ACC112 (cell line): ENCODE measurements around the gene KRT82.
"Not testable (repeated sequence)": the region's sequence is repeated elsewhere in the genome, so short reads cannot be mapped to it uniquely, and the experiment has no call there.

ENCODE experiments used
- H2AFZ ChIP-seq: fragments of 200-600 bp; sonication (generic); one replicate; pipeline ENCODE4 v1.6.0; 2017; ENCODE audit warnings: antibody characterized with exemption, low read length; ENCODE audit not compliant: unreplicated experiment
- H3K27ac ChIP-seq: fragments of 200-600 bp; sonication (generic); 2 replicates; pipeline ENCODE4 v1.5.1; 2014; ENCODE audit warnings: low read depth, mild to moderate bottlenecking, antibody characterized with exemption, low read length, moderate library complexity
- H3K27me3 ChIP-seq: fragments of 200-600 bp; sonication (generic); 2 replicates; pipeline ENCODE4 v1.6.1; 2014; ENCODE audit warnings: mild to moderate bottlenecking, antibody characterized with exemption, low read length, moderate library complexity, mixed read lengths; ENCODE audit not compliant: insufficient read depth
- H3K36me3 ChIP-seq: fragments of 200-600 bp; sonication (generic); 2 replicates; pipeline ENCODE4 v1.6.1; 2016; ENCODE audit warnings: mild to moderate bottlenecking, antibody characterized with exemption, low read length, moderate library complexity, mixed read lengths; ENCODE audit not compliant: insufficient read depth
- H3K4me1 ChIP-seq: fragments of 200-600 bp; sonication (generic); one replicate; pipeline ENCODE4 v1.6.1; 2016; ENCODE audit warnings: low read length, mixed read lengths; ENCODE audit not compliant: insufficient read depth, unreplicated experiment, control insufficient read depth
- H3K4me3 ChIP-seq: fragments of 200-600 bp; sonication (generic); 2 replicates; pipeline ENCODE4 v1.5.1; 2014; ENCODE audit warnings: mild to moderate bottlenecking, low read depth, low read length
- H3K79me2 ChIP-seq: fragments of 200-600 bp; sonication (generic); one replicate; pipeline ENCODE4 v1.6.0; 2016; ENCODE audit warnings: low read length; ENCODE audit not compliant: control insufficient read depth, unreplicated experiment, insufficient read depth

The KRT82 gene

GRCh38 chr12:52405922-52406385 lies at the start of gene KRT82:
TSS of gene KRT82 (minus strand) at chr12:52406335. CDS start at chr12:52406277, 58 bp downstream.
- Histone ChIP-seq H2AFZ (no peak within 1 kb of the TSS), H3K4me1 (no peaks in the 10 kb centered on the region), H3K79me2 (no peaks in the 10 kb centered on the region), H3K4me3 (no peak within 1 kb of the TSS), H3K36me3 (no peaks in the 10 kb centered on the region), H3K27me3 (no peaks in the 10 kb centered on the region), H3K27ac (no peak within 1 kb of the TSS)

- Histone ChIP-seq H3K27ac (peak overlapping the region; percentile 6; the same call in 1 of the 2 replicates), H2AFZ (no peak overlapping the region), H3K36me3 (no peaks in the 10 kb centered on the region), H3K79me2 (no peaks in the 10 kb centered on the region), H3K4me1 (peaks cover 13% of the 10 kb centered on the region), H3K4me3 (no peak overlapping the region), H3K27me3 (no peaks in the 10 kb centered on the region)
Observed at GRCh38 chr12:52455821-52456220, 49.7 kb upstream of the KRT82 start.

- peaks cover 13% of the 10 kb centered on the region for H3K4me1 ChIP-seq
- no peaks in the 10 kb centered on the region for H3K36me3 ChIP-seq
- H3K79me2 ChIP-seq = no peaks in the 10 kb centered on the region
- no peak overlapping the region for H2AFZ ChIP-seq
- H3K27ac ChIP-seq = no peak overlapping the region
- H3K27me3 ChIP-seq = no peaks in the 10 kb centered on the region
- H3K4me3 ChIP-seq = no peak overlapping the region
Observed at GRCh38 chr12:52454411-52455201, 48.5 kb upstream of the KRT82 start.

- Histone ChIP-seq H3K4me3 (no peak within 1 kb of the TSS), H2AFZ (no peak within 1 kb of the TSS), H3K4me1 (peaks cover 13% of the 10 kb centered on the region), H3K36me3 (no peaks in the 10 kb centered on the region), H3K79me2 (no peaks in the 10 kb centered on the region), H3K27ac (no peak within 1 kb of the TSS), H3K27me3 (no peaks in the 10 kb centered on the region)
Observed at GRCh38 chr12:52452101-52452500, 46.0 kb upstream of the KRT82 start, which contains the start of gene KRT6B. TSS of gene KRT6B (minus strand) at chr12:52452146. CDS start at chr12:52452078, 68 bp downstream.

DNA sequence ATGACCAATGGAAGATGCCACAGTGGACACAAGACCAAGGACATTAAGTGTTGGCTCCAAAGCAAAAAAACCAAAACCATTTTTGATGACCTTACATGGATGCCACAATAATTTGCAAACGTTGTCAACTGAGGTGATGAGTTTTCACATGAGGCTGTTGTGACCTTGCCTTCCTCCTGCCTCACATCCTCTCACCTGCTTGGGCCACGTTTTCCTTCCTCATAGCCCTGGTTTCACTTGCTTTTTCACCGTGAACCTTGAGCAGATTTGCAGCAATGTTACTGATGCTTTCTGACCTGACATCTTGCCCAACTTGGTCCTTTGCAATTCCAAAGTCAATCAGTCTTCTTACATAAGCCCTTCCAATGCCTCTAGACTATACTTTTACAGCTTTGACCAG lies 42.1 kb upstream of the KRT82 start:
- Histone ChIP-seq H3K36me3 (no peaks in the 10 kb centered on the region), H3K27ac (no peak overlapping the region), H3K4me1 (peaks cover 4% of the 10 kb centered on the region), H2AFZ (no peak overlapping the region), H3K27me3 (no peaks in the 10 kb centered on the region), H3K4me3 (no peak overlapping the region), H3K79me2 (no peaks in the 10 kb centered on the region)

- H3K27ac ChIP-seq, H2AFZ ChIP-seq, H3K4me3 ChIP-seq, H3K27me3 ChIP-seq, H3K79me2 ChIP-seq, H3K36me3 ChIP-seq: not testable (repeated sequence)
- H3K4me1 ChIP-seq = peaks cover 14% of the 10 kb centered on the region
Observed at GRCh38 chr12:52447196-52447595, 41.1 kb upstream of the KRT82 start.

DNA sequence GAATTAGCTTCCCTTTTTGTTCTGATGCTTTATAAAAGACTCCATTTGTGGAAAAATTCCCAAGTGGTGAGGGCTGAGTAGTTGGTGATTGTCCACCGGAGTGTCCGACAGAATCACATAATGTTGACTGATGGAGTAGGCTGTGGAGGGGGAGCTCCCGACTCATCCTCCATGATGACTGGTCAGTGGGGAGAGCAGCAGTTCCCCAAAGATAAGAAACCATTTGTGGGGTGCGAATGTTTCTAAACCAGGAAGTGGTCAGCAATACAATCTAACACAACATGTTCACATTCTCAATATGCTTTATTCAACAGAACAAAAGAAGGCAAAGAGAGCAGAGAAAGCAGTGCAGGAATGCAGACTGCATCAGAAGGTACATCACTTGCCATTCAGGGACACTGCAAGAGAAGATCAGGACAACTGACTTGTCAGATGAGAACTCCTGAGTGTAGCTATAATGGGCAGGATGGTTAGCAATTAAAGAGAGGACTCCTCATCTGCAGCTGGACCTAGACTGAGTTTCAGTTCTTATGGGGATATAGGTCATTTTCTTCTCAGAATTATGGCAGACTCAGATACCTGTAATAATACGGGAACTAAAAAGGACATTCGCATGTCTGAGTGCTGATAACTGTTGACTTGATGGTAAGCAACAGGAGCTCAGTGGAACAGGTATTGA lies 40.4 kb upstream of the KRT82 start:
- H3K79me2 ChIP-seq = no peaks in the 10 kb centered on the region
- H3K4me1 ChIP-seq = peaks cover 20% of the 10 kb centered on the region
- H3K27me3 ChIP-seq = no peaks in the 10 kb centered on the region
- H3K4me3 ChIP-seq = no peak overlapping the region
- no peaks in the 10 kb centered on the region for H3K36me3 ChIP-seq
- H2AFZ ChIP-seq = no peak overlapping the region
- no peak overlapping the region for H3K27ac ChIP-seq

GRCh38 chr12:52445876-52446275 lies 39.7 kb upstream of the KRT82 start:
- H3K27ac ChIP-seq = no peak overlapping the region
- no peaks in the 10 kb centered on the region for H3K27me3 ChIP-seq

DNA sequence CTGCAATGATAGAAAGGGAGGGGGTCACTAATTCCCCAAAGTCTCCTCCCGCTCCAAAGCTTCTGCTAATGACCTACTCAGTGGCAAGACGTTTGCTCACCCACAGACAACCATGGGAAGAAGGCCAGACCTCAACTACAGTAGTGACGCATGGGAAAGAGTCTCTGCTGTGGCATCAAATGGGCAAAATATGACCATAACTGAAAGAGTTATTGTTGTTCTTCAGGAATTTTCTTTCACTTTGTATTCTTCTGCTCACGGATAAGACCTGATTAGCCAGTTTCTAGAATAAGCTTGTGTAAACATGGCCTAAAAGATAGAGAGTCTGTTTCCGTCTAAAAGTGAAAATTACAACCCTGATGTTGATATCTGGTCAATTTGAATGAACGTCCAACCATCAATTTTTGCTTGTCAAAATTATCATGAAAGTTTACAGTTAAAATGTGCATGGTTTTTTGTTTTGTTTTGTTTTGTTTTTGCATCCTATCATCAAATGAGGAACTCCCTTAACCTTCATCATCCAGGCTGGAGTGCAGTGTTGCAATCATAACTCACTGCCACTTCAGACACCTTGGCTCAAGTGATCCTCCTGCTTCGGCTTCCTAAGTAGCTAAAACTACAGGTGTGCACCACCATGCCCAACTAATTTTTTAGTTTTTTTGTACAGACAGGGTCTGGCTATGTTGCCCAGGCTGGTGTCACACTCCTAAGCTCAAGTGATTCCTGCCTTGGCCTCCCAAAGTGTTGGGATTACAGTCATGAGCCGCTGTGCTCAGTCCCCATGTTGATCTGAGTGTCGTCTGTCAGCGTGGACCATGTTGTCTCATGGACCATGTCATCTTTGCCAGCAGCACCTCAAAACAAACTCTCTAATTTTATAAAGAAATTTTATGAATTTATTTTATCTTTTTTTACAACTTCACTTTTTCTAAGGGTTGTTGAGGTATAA lies 38.8 kb upstream of the KRT82 start:
- H3K36me3 ChIP-seq = no peaks in the 10 kb centered on the region
- H2AFZ ChIP-seq = no peak overlapping the region
- H3K79me2 ChIP-seq = no peaks in the 10 kb centered on the region
- no peaks in the 10 kb centered on the region for H3K27me3 ChIP-seq
- H3K27ac ChIP-seq = no peak overlapping the region
- H3K4me1 ChIP-seq = peaks cover 33% of the 10 kb centered on the region
- H3K4me3 ChIP-seq = no peak overlapping the region

More at GRCh38 chr12:52445876-52446275, 39.7 kb upstream of the KRT82 start:
- Histone ChIP-seq H3K36me3 (no peaks in the 10 kb centered on the region), H3K4me1 (peaks cover 27% of the 10 kb centered on the region), H2AFZ (no peak overlapping the region), H3K4me3 (no peak overlapping the region), H3K79me2 (no peaks in the 10 kb centered on the region)

DNA sequence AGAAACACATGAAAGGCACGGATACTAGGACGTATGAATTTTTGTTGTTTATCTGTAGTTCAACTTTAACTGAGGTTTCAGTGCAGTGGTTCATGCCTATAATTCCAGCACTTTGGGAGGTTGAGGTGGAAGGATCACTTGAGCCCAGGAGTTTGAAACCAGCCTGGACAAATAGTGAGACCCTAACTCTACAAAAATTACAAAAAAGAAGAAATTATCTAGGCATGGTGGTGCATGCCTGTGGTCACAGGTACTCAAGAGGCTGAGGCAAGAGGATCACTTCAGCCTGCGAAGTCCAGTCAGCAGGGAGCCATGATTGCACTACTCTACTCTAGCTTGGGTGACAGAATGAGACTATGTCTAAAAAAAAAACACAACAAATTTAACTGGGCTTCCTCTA lies 37.8 kb upstream of the KRT82 start:
- H3K4me1 ChIP-seq = peaks cover 33% of the 10 kb centered on the region
- H3K27ac ChIP-seq = no peak overlapping the region
- no peaks in the 10 kb centered on the region for H3K79me2 ChIP-seq
- no peak overlapping the region for H3K4me3 ChIP-seq
- no peaks in the 10 kb centered on the region for H3K27me3 ChIP-seq
- no peaks in the 10 kb centered on the region for H3K36me3 ChIP-seq
- H2AFZ ChIP-seq = no peak overlapping the region
